SJSA1 (cell line): ENCODE measurements around the gene WAPL. TPM values are rescaled to one million over a fixed set of nuclear protein-coding genes. Genes with fewer than 3 reads are reported as not detected.
A peak's percentile ranks its signal among the peaks of the same experiment; 100 is the strongest.
"Not testable (repeated sequence)": the region's sequence is repeated elsewhere in the genome, so short reads cannot be mapped to it uniquely, and the experiment has no call there.

Experiments
- DNase-seq, 2 experiments: peaks; one replicate each; pipeline ENCODE4 v3.0.0-alpha.2; 2015 to 2020; ENCODE audit warnings: low spot score in 2 of 2, low read depth in 1 of 2
- H3K27ac ChIP-seq: fragments of 250-450 bp; sonication (Bioruptor Pico); 2 replicates; pipeline ENCODE4 v1.5.1; 2020; ENCODE audit warnings: mild to moderate bottlenecking, moderate library complexity
- H3K27me3 ChIP-seq: fragments of 250-450 bp; sonication (Bioruptor Pico); replicated peaks from 2 replicates; pipeline ENCODE4 v1.5.1; 2020; ENCODE audit warnings: mild to moderate bottlenecking, moderate library complexity
- H3K36me3 ChIP-seq: fragments of 250-450 bp; sonication (Bioruptor Pico); 2 replicates; pipeline ENCODE4 v1.5.1; 2020; ENCODE audit warnings: mild to moderate bottlenecking
- H3K4me1 ChIP-seq: fragments of 250-450 bp; sonication (Bioruptor Pico); replicated peaks from 2 replicates; pipeline ENCODE4 v1.6.1; 2021; ENCODE audit warnings: mild to moderate bottlenecking
- H3K4me3 ChIP-seq: fragments of 250-450 bp; sonication (Bioruptor Pico); 2 replicates; pipeline ENCODE4 v1.5.1; 2020; ENCODE audit warnings: mild to moderate bottlenecking
- H3K9me3 ChIP-seq: fragments of 250-450 bp; sonication (Bioruptor Pico); replicated peaks from 2 replicates; pipeline ENCODE4 v1.5.1; 2020; ENCODE audit warnings: mild to moderate bottlenecking
- total RNA-seq: library from RNA; depleted of rRNA; stranded (reverse); fragments of >200 nt; shearing (Covaris generic); gene quantifications from 2 replicates; pipeline ENCODE4 v1.2.3, GENCODE V29; 2014; rRNA removed

The WAPL gene
- total RNA-seq = 38.7 and 50.2 TPM in 2 replicates

- peak; percentile 93 for DNase-seq
- H3K4me3 ChIP-seq = peak within 1 kb of the TSS; percentile 94
- H3K27me3 ChIP-seq = no peaks in the 10 kb centered on the region
- peaks cover 21% of the 10 kb centered on the region for H3K4me1 ChIP-seq
- no peaks in the 10 kb centered on the region; the same call in 1 of the 2 replicates for H3K9me3 ChIP-seq
- H3K27ac ChIP-seq = peak within 1 kb of the TSS; percentile 83
- H3K36me3 ChIP-seq = peaks cover 29% of the 10 kb centered on the region
Observed at GRCh38 chr10:86521678-86522509, at the start of gene WAPL. Gene WAPL, minus strand, starts transcription at chr10:86521792. Its CDS starts 3,723 bp downstream, at chr10:86518069.

GRCh38 chr10:86569335-86569734, 47.7 kb upstream of the WAPL start:
- no peaks in the 10 kb centered on the region for H3K9me3 ChIP-seq
- H3K4me3 ChIP-seq = no peak overlapping the region
- no peaks in the 10 kb centered on the region for H3K36me3 ChIP-seq
- no peaks in the 10 kb centered on the region for H3K27me3 ChIP-seq
- H3K4me1 ChIP-seq = no peaks in the 10 kb centered on the region
- no peak for DNase-seq
- H3K27ac ChIP-seq = no peak overlapping the region

GRCh38 chr10:86566518-86566917, 44.9 kb upstream of the WAPL start:
- DNase-seq, H3K4me3 ChIP-seq, H3K9me3 ChIP-seq, H3K27ac ChIP-seq, H3K36me3 ChIP-seq, H3K27me3 ChIP-seq, H3K4me1 ChIP-seq: not testable (repeated sequence)

- not testable (repeated sequence) for H3K27ac ChIP-seq, H3K9me3 ChIP-seq, H3K27me3 ChIP-seq, H3K4me1 ChIP-seq, H3K4me3 ChIP-seq, H3K36me3 ChIP-seq
- DNase-seq = peak in 1 of 2 experiments; percentile 14
Observed at GRCh38 chr10:86563338-86563737, 41.7 kb upstream of the WAPL start.

- not testable (repeated sequence) for H3K27me3 ChIP-seq, H3K4me1 ChIP-seq, DNase-seq, H3K4me3 ChIP-seq, H3K9me3 ChIP-seq, H3K27ac ChIP-seq, H3K36me3 ChIP-seq
Observed at GRCh38 chr10:86558695-86559094, 37.1 kb upstream of the WAPL start.

- no peaks in the 10 kb centered on the region for H3K9me3 ChIP-seq
Observed at GRCh38 chr10:86556933-86557649, 35.5 kb upstream of the WAPL start.

GRCh38 chr10:86556532-86556931, 34.9 kb upstream of the WAPL start:
- no peak overlapping the region for H3K4me3 ChIP-seq
- DNase-seq = no peak
- no peak overlapping the region for H3K27ac ChIP-seq
- no peaks in the 10 kb centered on the region for H3K9me3 ChIP-seq
- no peaks in the 10 kb centered on the region for H3K27me3 ChIP-seq
- peaks cover 9% of the 10 kb centered on the region for H3K4me1 ChIP-seq
- no peaks in the 10 kb centered on the region for H3K36me3 ChIP-seq

More at GRCh38 chr10:86556933-86557649, 35.5 kb upstream of the WAPL start:
- no peak overlapping the region for H3K4me3 ChIP-seq
- peaks cover 9% of the 10 kb centered on the region for H3K4me1 ChIP-seq
- DNase-seq = no peak
- no peaks in the 10 kb centered on the region for H3K36me3 ChIP-seq
- no peaks in the 10 kb centered on the region for H3K27me3 ChIP-seq
- H3K27ac ChIP-seq = no peak overlapping the region

- no peak overlapping the region for H3K27ac ChIP-seq
- H3K27me3 ChIP-seq = no peaks in the 10 kb centered on the region
- H3K9me3 ChIP-seq = no peaks in the 10 kb centered on the region
- no peak overlapping the region for H3K4me3 ChIP-seq
- no peaks in the 10 kb centered on the region for H3K36me3 ChIP-seq
- peaks cover 9% of the 10 kb centered on the region for H3K4me1 ChIP-seq
- DNase-seq = no peak
Observed at GRCh38 chr10:86553639-86554038, 32.0 kb upstream of the WAPL start.

- Histone ChIP-seq H3K4me3 (no peak overlapping the region), H3K4me1 (peaks cover 9% of the 10 kb centered on the region), H3K27ac (no peak overlapping the region), H3K36me3 (no peaks in the 10 kb centered on the region), H3K9me3 (no peaks in the 10 kb centered on the region), H3K27me3 (no peaks in the 10 kb centered on the region)
- DNase-seq = no peak
Observed at GRCh38 chr10:86553213-86553612, 31.6 kb upstream of the WAPL start.

GRCh38 chr10:86547296-86547695, 25.7 kb upstream of the WAPL start:
- Histone ChIP-seq H3K9me3 (no peaks in the 10 kb centered on the region), H3K27me3 (no peaks in the 10 kb centered on the region), H3K36me3 (no peaks in the 10 kb centered on the region), H3K4me1 (peaks cover 22% of the 10 kb centered on the region), H3K27ac (no peak overlapping the region), H3K4me3 (no peak overlapping the region)
- DNase-seq = no peak

- H3K4me1 ChIP-seq = peaks cover 22% of the 10 kb centered on the region
- peak overlapping the region; percentile 35; the same call in 1 of the 2 replicates for H3K27ac ChIP-seq
- no peaks in the 10 kb centered on the region for H3K36me3 ChIP-seq
- H3K9me3 ChIP-seq = no peaks in the 10 kb centered on the region
- H3K27me3 ChIP-seq = no peaks in the 10 kb centered on the region
- no peak overlapping the region for H3K4me3 ChIP-seq
- peak; percentile 82 to 85 for DNase-seq
Observed at GRCh38 chr10:86545101-86545500, 23.5 kb upstream of the WAPL start.

- Histone ChIP-seq H3K4me3 (no peak overlapping the region), H3K4me1 (peaks cover 16% of the 10 kb centered on the region), H3K36me3 (no peaks in the 10 kb centered on the region), H3K27ac (no peak overlapping the region), H3K9me3 (no peaks in the 10 kb centered on the region), H3K27me3 (no peaks in the 10 kb centered on the region)
- DNase-seq = no peak
Observed at GRCh38 chr10:86540016-86540415, 18.4 kb upstream of the WAPL start.

GRCh38 chr10:86538547-86538946, 17.0 kb upstream of the WAPL start:
- Histone ChIP-seq H3K4me3 (no peak overlapping the region), H3K9me3 (no peaks in the 10 kb centered on the region), H3K27me3 (no peaks in the 10 kb centered on the region), H3K4me1 (peaks cover 2% of the 10 kb centered on the region), H3K36me3 (no peaks in the 10 kb centered on the region), H3K27ac (no peak overlapping the region)
- no peak for DNase-seq

- not testable (repeated sequence) for DNase-seq, H3K4me3 ChIP-seq, H3K27ac ChIP-seq, H3K9me3 ChIP-seq, H3K27me3 ChIP-seq, H3K36me3 ChIP-seq, H3K4me1 ChIP-seq
Observed at GRCh38 chr10:86538040-86538439, 16.4 kb upstream of the WAPL start.
